Measurements from ENCODE around the gene SPDL1.

The SPDL1 gene

GRCh38 chr5:169583424-169584220 is at the start of gene SPDL1:
Gene SPDL1, plus strand, starts transcription at chr5:169583773. Its CDS starts 4,644 bp downstream, at chr5:169588417.
- Mint-ChIP-seq H3K27me3 (no peaks in the 10 kb centered on the region), H3K9me3 (no peaks in the 10 kb centered on the region), H3K4me1 (peaks cover 10% of the 10 kb centered on the region), H3K4me3 (peak within 1 kb of the TSS; percentile 99), H3K36me3 (peaks cover 3% of the 10 kb centered on the region), H3K27ac (peak within 1 kb of the TSS; percentile 94)
- DNase-seq (ENCODE audit: low spot score in 2 of 2), result peak; percentile 88 to 91
- peak; percentile 95 for ATAC-seq (ENCODE audit: low read depth)

- no peak overlapping the region for H3K4me3 Mint-ChIP-seq
- H3K27ac Mint-ChIP-seq, result no peak overlapping the region
- peaks cover 10% of the 10 kb centered on the region for H3K27me3 Mint-ChIP-seq
- no peaks in the 10 kb centered on the region for H3K4me1 Mint-ChIP-seq
- ATAC-seq (ENCODE audit: low read depth) (no peak), DNase-seq (ENCODE audit: low spot score in 2 of 2) (no peak)
- peaks cover 2% of the 10 kb centered on the region for H3K36me3 Mint-ChIP-seq
- H3K9me3 Mint-ChIP-seq, result peaks cover 2% of the 10 kb centered on the region
Measured at GRCh38 chr5:169534311-169534880, 49.2 kb upstream of the SPDL1 start.

GRCh38 chr5:169534939-169535338 is 48.6 kb upstream of the SPDL1 start:
- Mint-ChIP-seq H3K36me3 (peaks cover 2% of the 10 kb centered on the region), H3K4me1 (no peaks in the 10 kb centered on the region), H3K9me3 (peaks cover 2% of the 10 kb centered on the region), H3K27ac (no peak overlapping the region), H3K4me3 (no peak overlapping the region), H3K27me3 (peaks cover 8% of the 10 kb centered on the region)
- ATAC-seq (ENCODE audit: low read depth), result no peak
- no peak for DNase-seq (ENCODE audit: low spot score in 2 of 2)

- DNase-seq (ENCODE audit: low spot score in 2 of 2), result no peak
- Mint-ChIP-seq H3K27me3 (no peaks in the 10 kb centered on the region), H3K9me3 (no peaks in the 10 kb centered on the region), H3K36me3 (no peaks in the 10 kb centered on the region), H3K4me1 (no peaks in the 10 kb centered on the region), H3K4me3 (no peak overlapping the region), H3K27ac (no peak overlapping the region)
- no peak for ATAC-seq (ENCODE audit: low read depth)
Measured at GRCh38 chr5:169538944-169539343, 44.6 kb upstream of the SPDL1 start.

GRCh38 chr5:169542811-169543210 is 40.8 kb upstream of the SPDL1 start:
- peaks cover 2% of the 10 kb centered on the region for H3K4me1 Mint-ChIP-seq
- no peaks in the 10 kb centered on the region for H3K36me3 Mint-ChIP-seq
- H3K4me3 Mint-ChIP-seq, result no peak overlapping the region
- no peak for DNase-seq (ENCODE audit: low spot score in 2 of 2)
- ATAC-seq (ENCODE audit: low read depth), result no peak
- H3K27ac Mint-ChIP-seq, result no peak overlapping the region
- peaks cover 4% of the 10 kb centered on the region for H3K27me3 Mint-ChIP-seq
- H3K9me3 Mint-ChIP-seq, result no peaks in the 10 kb centered on the region

- H3K27me3 Mint-ChIP-seq, result peaks cover 6% of the 10 kb centered on the region
- H3K4me3 Mint-ChIP-seq, result no peak overlapping the region
- peaks cover 2% of the 10 kb centered on the region for H3K4me1 Mint-ChIP-seq
- H3K36me3 Mint-ChIP-seq, result no peaks in the 10 kb centered on the region
- no peak for DNase-seq (ENCODE audit: low spot score in 2 of 2)
- no peak overlapping the region for H3K27ac Mint-ChIP-seq
- no peak for ATAC-seq (ENCODE audit: low read depth)
- no peaks in the 10 kb centered on the region for H3K9me3 Mint-ChIP-seq
Measured at GRCh38 chr5:169544264-169544950, 39.2 kb upstream of the SPDL1 start.

- H3K4me3 Mint-ChIP-seq, result no peak overlapping the region
- peaks cover 2% of the 10 kb centered on the region for H3K4me1 Mint-ChIP-seq
- peaks cover 13% of the 10 kb centered on the region for H3K27me3 Mint-ChIP-seq
- no peaks in the 10 kb centered on the region for H3K9me3 Mint-ChIP-seq
- H3K36me3 Mint-ChIP-seq, result no peaks in the 10 kb centered on the region
- ATAC-seq (ENCODE audit: low read depth), result no peak
- no peak for DNase-seq (ENCODE audit: low spot score in 2 of 2)
- H3K27ac Mint-ChIP-seq, result no peak overlapping the region
Measured at GRCh38 chr5:169545762-169546161, 37.8 kb upstream of the SPDL1 start.

- no peaks in the 10 kb centered on the region for H3K9me3 Mint-ChIP-seq
- H3K36me3 Mint-ChIP-seq, result no peaks in the 10 kb centered on the region
- H3K27me3 Mint-ChIP-seq, result peaks cover 15% of the 10 kb centered on the region
- no peak overlapping the region for H3K4me3 Mint-ChIP-seq
- no peak overlapping the region for H3K27ac Mint-ChIP-seq
- DNase-seq (ENCODE audit: low spot score in 2 of 2), result no peak
- ATAC-seq (ENCODE audit: low read depth), result no peak
- H3K4me1 Mint-ChIP-seq, result peaks cover 2% of the 10 kb centered on the region
Measured at GRCh38 chr5:169546346-169546745, 37.2 kb upstream of the SPDL1 start.

- Mint-ChIP-seq H3K36me3 (no peaks in the 10 kb centered on the region), H3K4me1 (peaks cover 2% of the 10 kb centered on the region), H3K9me3 (no peaks in the 10 kb centered on the region), H3K4me3 (no peak overlapping the region), H3K27me3 (peaks cover 19% of the 10 kb centered on the region), H3K27ac (no peak overlapping the region)
- ATAC-seq (ENCODE audit: low read depth) (no peak), DNase-seq (ENCODE audit: low spot score in 2 of 2) (no peak)
Measured at GRCh38 chr5:169547508-169547907, 36.1 kb upstream of the SPDL1 start.

GRCh38 chr5:169548315-169548714 is 35.3 kb upstream of the SPDL1 start:
- peaks cover 2% of the 10 kb centered on the region for H3K9me3 Mint-ChIP-seq
- ATAC-seq (ENCODE audit: low read depth), result no peak
- no peak for DNase-seq (ENCODE audit: low spot score in 2 of 2)
- H3K27me3 Mint-ChIP-seq, result peaks cover 19% of the 10 kb centered on the region
- H3K4me1 Mint-ChIP-seq, result peaks cover 2% of the 10 kb centered on the region
- H3K27ac Mint-ChIP-seq, result no peak overlapping the region
- no peak overlapping the region for H3K4me3 Mint-ChIP-seq
- H3K36me3 Mint-ChIP-seq, result no peaks in the 10 kb centered on the region

GRCh38 chr5:169549453-169550100 is 34.0 kb upstream of the SPDL1 start:
- H3K4me3 Mint-ChIP-seq, result no peak overlapping the region
- H3K27me3 Mint-ChIP-seq, result peaks cover 22% of the 10 kb centered on the region
- H3K27ac Mint-ChIP-seq, result no peak overlapping the region
- peaks cover 3% of the 10 kb centered on the region for H3K9me3 Mint-ChIP-seq
- ATAC-seq (ENCODE audit: low read depth) (no peak), DNase-seq (ENCODE audit: low spot score in 2 of 2) (no peak)
- no peaks in the 10 kb centered on the region for H3K36me3 Mint-ChIP-seq
- H3K4me1 Mint-ChIP-seq, result peaks cover 2% of the 10 kb centered on the region

GRCh38 chr5:169550227-169550626 is 33.3 kb upstream of the SPDL1 start:
- Mint-ChIP-seq H3K27me3 (peaks cover 22% of the 10 kb centered on the region), H3K4me1 (peaks cover 2% of the 10 kb centered on the region), H3K9me3 (peaks cover 3% of the 10 kb centered on the region), H3K4me3 (no peak overlapping the region), H3K36me3 (no peaks in the 10 kb centered on the region), H3K27ac (no peak overlapping the region)
- DNase-seq (ENCODE audit: low spot score in 2 of 2), result no peak
- no peak for ATAC-seq (ENCODE audit: low read depth)

GRCh38 chr5:169551146-169551545 is 32.4 kb upstream of the SPDL1 start:
- H3K4me1 Mint-ChIP-seq, result peaks cover 2% of the 10 kb centered on the region
- H3K27ac Mint-ChIP-seq, result no peak overlapping the region
- no peak overlapping the region for H3K4me3 Mint-ChIP-seq
- DNase-seq (ENCODE audit: low spot score in 2 of 2) (no peak), ATAC-seq (ENCODE audit: low read depth) (no peak)
- H3K9me3 Mint-ChIP-seq, result peaks cover 3% of the 10 kb centered on the region
- no peaks in the 10 kb centered on the region for H3K36me3 Mint-ChIP-seq
- H3K27me3 Mint-ChIP-seq, result peaks cover 22% of the 10 kb centered on the region

- H3K27me3 Mint-ChIP-seq, result peaks cover 20% of the 10 kb centered on the region
Measured at GRCh38 chr5:169551696-169552095, 31.9 kb upstream of the SPDL1 start.

More at GRCh38 chr5:169551696-169552095, 31.9 kb upstream of the SPDL1 start:
- H3K9me3 Mint-ChIP-seq, result peaks cover 3% of the 10 kb centered on the region
- ATAC-seq (ENCODE audit: low read depth) (no peak), DNase-seq (ENCODE audit: low spot score in 2 of 2) (no peak)
- H3K4me3 Mint-ChIP-seq, result no peak overlapping the region
- H3K4me1 Mint-ChIP-seq, result no peaks in the 10 kb centered on the region
- no peak overlapping the region for H3K27ac Mint-ChIP-seq
- no peaks in the 10 kb centered on the region for H3K36me3 Mint-ChIP-seq
